IMR-90 (cell line): ENCODE data around the gene ACTRT2. TPM values are rescaled to one million over a fixed set of nuclear protein-coding genes. Genes with fewer than 3 reads are reported as not detected.

Source experiments
- polyA plus RNA-seq, 3 experiments: library from polyadenylated mRNA; depleted of rRNA; stranded (reverse); fragments of >200 nt; gene quantifications; 2 replicates each; pipeline ENCODE4 v1.2.3, GENCODE V29; 2012; ENCODE audit warnings: low replicate concordance in 1 of 3
- total RNA-seq: library from RNA; depleted of rRNA; stranded (reverse); fragments of >200 nt; gene quantifications from 2 replicates; pipeline ENCODE4 v1.2.3, GENCODE V29; 2012
- TF ChIP-seq, protein P1 (sequence below): conservative IDR thresholded peaks from 2 replicates; pipeline ENCODE4 v1.5.1; 2012; ENCODE audit warnings: mild to moderate bottlenecking, low read depth, low read length, improper control_type of control experiment

ACTRT2 gene
- total and polyA plus RNA-seq, 2 of the 4 experiments (the other 2 are of a cell fraction), result not detected

GRCh38 chr1:3062616-3063378 lies 41.5 kb downstream of the ACTRT2 start (continued):
- TF ChIP-seq, protein P1, sequence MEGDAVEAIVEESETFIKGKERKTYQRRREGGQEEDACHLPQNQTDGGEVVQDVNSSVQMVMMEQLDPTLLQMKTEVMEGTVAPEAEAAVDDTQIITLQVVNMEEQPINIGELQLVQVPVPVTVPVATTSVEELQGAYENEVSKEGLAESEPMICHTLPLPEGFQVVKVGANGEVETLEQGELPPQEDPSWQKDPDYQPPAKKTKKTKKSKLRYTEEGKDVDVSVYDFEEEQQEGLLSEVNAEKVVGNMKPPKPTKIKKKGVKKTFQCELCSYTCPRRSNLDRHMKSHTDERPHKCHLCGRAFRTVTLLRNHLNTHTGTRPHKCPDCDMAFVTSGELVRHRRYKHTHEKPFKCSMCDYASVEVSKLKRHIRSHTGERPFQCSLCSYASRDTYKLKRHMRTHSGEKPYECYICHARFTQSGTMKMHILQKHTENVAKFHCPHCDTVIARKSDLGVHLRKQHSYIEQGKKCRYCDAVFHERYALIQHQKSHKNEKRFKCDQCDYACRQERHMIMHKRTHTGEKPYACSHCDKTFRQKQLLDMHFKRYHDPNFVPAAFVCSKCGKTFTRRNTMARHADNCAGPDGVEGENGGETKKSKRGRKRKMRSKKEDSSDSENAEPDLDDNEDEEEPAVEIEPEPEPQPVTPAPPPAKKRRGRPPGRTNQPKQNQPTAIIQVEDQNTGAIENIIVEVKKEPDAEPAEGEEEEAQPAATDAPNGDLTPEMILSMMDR, result no peak
